Caco-2 (cell line): ENCODE measurements around the gene ZFAND5. TPM values are rescaled to one million over a fixed set of nuclear protein-coding genes. Genes with fewer than 3 reads are reported as not detected.

ENCODE experiments used
- BruUV-seq: library from RNA; stranded (reverse); fragments of 400-500 nt; replicated peaks from 2 replicates; lab custom pipeline; 2021; lab: Mats Ljungman, UMichigan
- CTCF ChIA-PET: fragments of 300-600 bp; sonication (Branson Sonifier 250); formaldehyde crosslinking; loops from one replicate; lab custom pipeline; 2022; ENCODE audit warnings: antibody characterized with exemption; lab: Charles Lee
- POLR2A ChIA-PET: fragments of 300-600 bp; sonication (Branson Sonifier 250); formaldehyde crosslinking; loops from one replicate; lab custom pipeline; 2022; ENCODE audit warnings: antibody characterized with exemption; lab: Charles Lee
- DNase-seq, 2 experiments: peaks; one replicate each; pipeline versions ENCODE4 v3.0.0 to v3.0.0-alpha.2; 2020 to 2022
- H3K27me3 ChIP-seq: replicated peaks from 2 replicates; pipeline ENCODE4 v1.6.0; 2011; ENCODE audit warnings: low read length; ENCODE audit not compliant: control insufficient read depth, insufficient read depth
- H3K36me3 ChIP-seq: 2 replicates; pipeline ENCODE4 v1.5.1; 2011; ENCODE audit warnings: low read length; ENCODE audit not compliant: control insufficient read depth, insufficient read depth
- H3K4me1 ChIP-seq: fragments of 250-450 bp; sonication (Bioruptor Pico); 2 replicates; pipeline ENCODE4 v1.5.1; 2020; ENCODE audit warnings: mild to moderate bottlenecking
- H3K4me3 ChIP-seq: 2 replicates; pipeline ENCODE4 v1.5.1; 2011; ENCODE audit warnings: low read depth, mild to moderate bottlenecking, control low read depth, low read length
- H3K9me3 ChIP-seq: fragments of 250-450 bp; sonication (Bioruptor Pico); 2 replicates; pipeline ENCODE4 v1.5.1; 2020; ENCODE audit warnings: mild to moderate bottlenecking, moderate library complexity
- H3K27ac Mint-ChIP-seq: one replicate; pipeline ENCODE4 v1.8.0; 2022; ENCODE audit warnings: mixed read lengths; ENCODE audit not compliant: unreplicated experiment
- H3K27me3 Mint-ChIP-seq: one replicate; pipeline ENCODE4 v1.8.0; 2022; ENCODE audit warnings: mixed read lengths; ENCODE audit not compliant: insufficient read depth, unreplicated experiment
- H3K36me3 Mint-ChIP-seq: one replicate; pipeline ENCODE4 v1.8.0; 2022; ENCODE audit warnings: mild to moderate bottlenecking, mixed read lengths; ENCODE audit not compliant: insufficient read depth, unreplicated experiment
- H3K4me1 Mint-ChIP-seq: one replicate; pipeline ENCODE4 v1.8.0; 2022; ENCODE audit warnings: low read depth, mixed read lengths; ENCODE audit not compliant: unreplicated experiment
- H3K4me3 Mint-ChIP-seq: one replicate; pipeline ENCODE4 v1.8.0; 2022; ENCODE audit warnings: mild to moderate bottlenecking, moderate library complexity, mixed read lengths; ENCODE audit not compliant: unreplicated experiment
- H3K9me3 Mint-ChIP-seq: one replicate; pipeline ENCODE4 v1.8.0; 2022; ENCODE audit warnings: mixed read lengths; ENCODE audit not compliant: unreplicated experiment
- CTCF ChIP-seq, 2 experiments: fragments of 200-600 bp in 1 of 2; IDR thresholded peaks; 1 replicate in 1 of 2; 2 replicates in 1 of 2; pipeline versions ENCODE4 v1.5.1 to v1.8.0; 2011 to 2022; ENCODE audit warnings: antibody characterized with exemption in 1 of 2, control low read depth in 1 of 2, inconsistent platforms in 1 of 2, low read depth in 1 of 2, low read length in 1 of 2, mild to moderate bottlenecking in 1 of 2, moderate library complexity in 1 of 2; ENCODE audit not compliant: insufficient read depth in 1 of 2, severe bottlenecking in 1 of 2, unreplicated experiment in 1 of 2
- intact Hi-C: fragments of 100-400 bp; cut with micrococcal nuclease; formaldehyde crosslinking; loops from one replicate; pipeline ENCODE4 v1.10.0; 2022; ENCODE audit not compliant: unreplicated experiment
- total RNA-seq: library from RNA; stranded (reverse); gene quantifications from 2 replicates; pipeline ENCODE4 v1.2.3, GENCODE V29; 2022

Gene ZFAND5
- total RNA-seq, 1 experiment from 2014 or later, result 34.4 TPM

DNA sequence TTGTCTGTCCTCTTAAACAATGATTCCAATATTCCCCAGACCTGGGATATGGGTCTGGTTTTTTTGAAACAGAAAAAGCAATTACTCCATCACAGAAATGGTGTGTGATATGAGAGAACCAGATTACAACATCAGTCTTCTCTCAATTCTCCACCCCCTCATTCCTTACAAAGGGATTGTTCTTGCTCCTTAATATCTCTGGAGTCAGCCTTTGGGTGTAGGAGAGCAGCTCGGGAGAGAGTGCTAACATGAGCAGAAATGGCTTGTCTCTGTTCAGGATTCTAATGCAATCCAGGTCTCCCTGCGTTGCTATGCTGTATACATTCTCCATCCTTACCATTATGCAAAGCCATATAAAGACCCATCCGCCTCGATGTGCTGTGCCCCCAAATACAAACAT is 32.7 kb downstream of the ZFAND5 start:
- H3K4me1 Mint-ChIP-seq, result no peaks in the 10 kb centered on the region
- H3K36me3 Mint-ChIP-seq, result no peaks in the 10 kb centered on the region
- no peaks in the 10 kb centered on the region for H3K27me3 ChIP-seq
- intact Hi-C loops, result no loop called here
- H3K4me3 ChIP-seq, result no peak overlapping the region
- H3K9me3 Mint-ChIP-seq, result no peaks in the 10 kb centered on the region
- H3K36me3 ChIP-seq, result no peaks in the 10 kb centered on the region
- H3K27ac Mint-ChIP-seq, result no peak overlapping the region
- H3K4me1 ChIP-seq, result no peaks in the 10 kb centered on the region
- H3K9me3 ChIP-seq, result no peaks in the 10 kb centered on the region
- TF ChIP-seq CTCF (IDR thresholded peaks at IDR 0.05; ENCODE audit: insufficient read depth in 1 of 2, low read depth in 1 of 2, low read length in 1 of 2, severe bottlenecking in 1 of 2, unreplicated experiment in 1 of 2), result no peak
- DNase-seq, result no peak
- no TSS peak for BruUV-seq
- H3K4me3 Mint-ChIP-seq, result no peak overlapping the region
- ChIA-PET POLR2A (no interaction called here), CTCF (no interaction called here)
- H3K27me3 Mint-ChIP-seq, result no peaks in the 10 kb centered on the region

DNA sequence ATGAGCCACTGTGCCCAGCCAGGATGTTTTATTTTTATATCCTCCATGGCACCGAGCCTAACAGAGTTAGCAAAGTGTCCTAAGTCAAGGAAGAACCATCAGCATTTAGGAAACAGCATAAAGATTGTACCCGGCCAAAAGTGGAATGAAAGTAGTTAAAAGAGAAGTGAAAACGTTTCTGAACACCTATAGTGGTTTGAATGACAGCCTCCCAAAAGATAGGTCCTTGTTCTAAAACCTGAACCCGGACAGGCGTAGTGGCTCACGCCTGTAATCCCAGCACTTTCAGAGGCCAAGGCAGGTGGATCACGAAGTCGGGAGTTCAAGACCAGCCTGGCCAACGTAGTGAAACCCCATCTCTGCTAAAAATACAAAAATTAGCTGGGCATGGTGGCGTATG is 37.4 kb downstream of the ZFAND5 start:
- POLR2A ChIA-PET, result no interaction called here
- no peaks in the 10 kb centered on the region for H3K27me3 ChIP-seq
- CTCF ChIA-PET, result no interaction called here
- Mint-ChIP-seq H3K4me3 (no peak overlapping the region), H3K27ac (no peak overlapping the region), H3K36me3 (no peaks in the 10 kb centered on the region), H3K27me3 (no peaks in the 10 kb centered on the region), H3K4me1 (no peaks in the 10 kb centered on the region), H3K9me3 (no peaks in the 10 kb centered on the region)
- intact Hi-C loops, result no loop called here
- no peaks in the 10 kb centered on the region for H3K4me1 ChIP-seq
- no peak overlapping the region for H3K4me3 ChIP-seq
- no peak for TF ChIP-seq CTCF (IDR thresholded peaks at IDR 0.05; ENCODE audit: insufficient read depth in 1 of 2, low read depth in 1 of 2, low read length in 1 of 2, severe bottlenecking in 1 of 2, unreplicated experiment in 1 of 2)
- no peak for DNase-seq
- no peaks in the 10 kb centered on the region for H3K9me3 ChIP-seq
- H3K36me3 ChIP-seq, result no peaks in the 10 kb centered on the region
- BruUV-seq, result no TSS peak

DNA sequence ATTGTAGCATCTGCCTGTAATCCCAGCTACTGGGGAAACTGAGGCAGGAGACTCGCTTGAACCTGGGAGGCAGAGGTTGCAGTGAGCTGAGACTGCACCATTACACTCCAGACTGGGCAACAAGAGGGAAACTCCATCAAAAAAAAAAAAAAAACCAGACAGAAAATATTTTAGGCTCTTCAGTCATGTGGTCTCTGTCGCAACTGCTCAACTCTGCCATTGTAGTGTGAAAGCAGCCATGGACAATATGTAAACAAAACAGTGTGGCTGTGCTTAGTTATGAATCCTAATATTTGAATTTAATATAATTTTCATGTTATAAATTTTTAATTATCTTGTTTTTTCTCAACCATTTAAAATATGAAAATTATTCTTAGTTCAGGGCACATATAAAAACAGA is 38.4 kb downstream of the ZFAND5 start:
- TF ChIP-seq CTCF (IDR thresholded peaks at IDR 0.05; ENCODE audit: insufficient read depth in 1 of 2, low read depth in 1 of 2, low read length in 1 of 2, severe bottlenecking in 1 of 2, unreplicated experiment in 1 of 2), result no peak
- no peak overlapping the region for H3K27ac Mint-ChIP-seq
- no peaks in the 10 kb centered on the region for H3K27me3 Mint-ChIP-seq
- DNase-seq, result no peak
- Histone ChIP-seq H3K27me3 (no peaks in the 10 kb centered on the region), H3K9me3 (no peaks in the 10 kb centered on the region), H3K4me1 (no peaks in the 10 kb centered on the region), H3K4me3 (no peak overlapping the region), H3K36me3 (no peaks in the 10 kb centered on the region)
- no peaks in the 10 kb centered on the region for H3K4me1 Mint-ChIP-seq
- no peak overlapping the region for H3K4me3 Mint-ChIP-seq
- ChIA-PET POLR2A (no interaction called here), CTCF (no interaction called here)
- BruUV-seq, result no TSS peak
- H3K36me3 Mint-ChIP-seq, result no peaks in the 10 kb centered on the region
- intact Hi-C loops, result no loop called here
- no peaks in the 10 kb centered on the region for H3K9me3 Mint-ChIP-seq
